Endodermal cell (in vitro differentiated cells): ENCODE measurements around the gene WSCD1. TPM values are rescaled to one million over a fixed set of nuclear protein-coding genes. Genes with fewer than 3 reads are reported as not detected.
A peak's percentile ranks its signal among the peaks of the same experiment; 100 is the strongest.

Source experiments
- DNase-seq: peaks from one replicate; pipeline ENCODE4 v3.0.0-alpha.2; 2017
- H3K27ac ChIP-seq: 2 replicates; pipeline ENCODE4 v1.5.1; 2013; ENCODE audit warnings: mild to moderate bottlenecking, low read depth, low read length, moderate library complexity
- H3K27me3 ChIP-seq: 2 replicates; pipeline ENCODE4 v1.6.1; 2013; ENCODE audit warnings: mild to moderate bottlenecking, low read length, moderate library complexity; ENCODE audit not compliant: insufficient read depth, control insufficient read depth, poor library complexity, severe bottlenecking
- H3K36me3 ChIP-seq: 2 replicates; pipeline ENCODE4 v1.7.0; 2013; ENCODE audit warnings: mild to moderate bottlenecking, low read length, moderate library complexity; ENCODE audit not compliant: control insufficient read depth, insufficient read depth
- H3K4me1 ChIP-seq: one replicate; pipeline ENCODE4 v1.7.0; 2013; ENCODE audit warnings: low read length; ENCODE audit not compliant: control insufficient read depth, insufficient read depth
- H3K4me3 ChIP-seq: 2 replicates; pipeline ENCODE4 v1.5.1; 2013; ENCODE audit warnings: mild to moderate bottlenecking, low read length, moderate library complexity
- H3K9ac ChIP-seq: 2 replicates; pipeline ENCODE4 v1.6.1; 2013; ENCODE audit warnings: mild to moderate bottlenecking, low read length, moderate library complexity; ENCODE audit not compliant: poor library complexity, severe bottlenecking; ENCODE audit errors: extremely low read depth
- H3K9me3 ChIP-seq: 2 replicates; pipeline ENCODE4 v1.6.1; 2013; ENCODE audit warnings: mild to moderate bottlenecking, low read length, moderate library complexity; ENCODE audit not compliant: control insufficient read depth
- H3K27ac Mint-ChIP-seq: 2 replicates; pipeline ENCODE4 v1.8.0; 2020; ENCODE audit warnings: mixed read lengths
- H3K27me3 Mint-ChIP-seq: 2 replicates; pipeline ENCODE4 v1.8.0; 2021; ENCODE audit warnings: mild to moderate bottlenecking, mixed read lengths; ENCODE audit not compliant: insufficient read depth
- H3K36me3 Mint-ChIP-seq: 2 replicates; pipeline ENCODE4 v1.8.0; 2020; ENCODE audit warnings: low read depth, mixed read lengths
- H3K4me1 Mint-ChIP-seq: 2 replicates; pipeline ENCODE4 v1.8.0; 2020; ENCODE audit warnings: mixed read lengths
- H3K4me3 Mint-ChIP-seq: 2 replicates; pipeline ENCODE4 v1.8.0; 2020; ENCODE audit warnings: mild to moderate bottlenecking, moderate library complexity, mixed read lengths
- H3K9me3 Mint-ChIP-seq: 2 replicates; pipeline ENCODE4 v1.8.0; 2020; ENCODE audit warnings: mild to moderate bottlenecking, mixed read lengths
- WGBS, 2 experiments: methylation state at CpG; one replicate each; pipeline versions ENCODE4 v1.1.5 to v1.1.7; 2013; ENCODE audit warnings: missing lambda C conversion rate in 2 of 2, mixed read lengths in 1 of 2; ENCODE audit not compliant: insufficient coverage in 1 of 2, insufficient read length in 1 of 2; 5-methylcytosine and 5-hydroxymethylcytosine counted together
- total RNA-seq, 2 donors: library from RNA; stranded (reverse); fragmentation: NEBNext Ultra II Directional in 1 of 2; extraction: Animal tissue kit (Norgen Biotek cat#: 25700) in 1 of 2; gene quantifications; 2 replicates in 1 of 2; 3 replicates in 1 of 2; pipeline ENCODE4 v1.2.1, GENCODE V29; 2021
- TF ChIP-seq, protein P1 (sequence below): fragments of 200-600 bp; sonication (generic); conservative IDR thresholded peaks from 2 replicates; pipeline ENCODE4 v1.5.0; 2021; ENCODE audit warnings: antibody characterized with exemption, mild to moderate bottlenecking

WSCD1 gene
- total RNA-seq, 2 donors from 2014 or later = 6.5 to 7.7 TPM

DNA sequence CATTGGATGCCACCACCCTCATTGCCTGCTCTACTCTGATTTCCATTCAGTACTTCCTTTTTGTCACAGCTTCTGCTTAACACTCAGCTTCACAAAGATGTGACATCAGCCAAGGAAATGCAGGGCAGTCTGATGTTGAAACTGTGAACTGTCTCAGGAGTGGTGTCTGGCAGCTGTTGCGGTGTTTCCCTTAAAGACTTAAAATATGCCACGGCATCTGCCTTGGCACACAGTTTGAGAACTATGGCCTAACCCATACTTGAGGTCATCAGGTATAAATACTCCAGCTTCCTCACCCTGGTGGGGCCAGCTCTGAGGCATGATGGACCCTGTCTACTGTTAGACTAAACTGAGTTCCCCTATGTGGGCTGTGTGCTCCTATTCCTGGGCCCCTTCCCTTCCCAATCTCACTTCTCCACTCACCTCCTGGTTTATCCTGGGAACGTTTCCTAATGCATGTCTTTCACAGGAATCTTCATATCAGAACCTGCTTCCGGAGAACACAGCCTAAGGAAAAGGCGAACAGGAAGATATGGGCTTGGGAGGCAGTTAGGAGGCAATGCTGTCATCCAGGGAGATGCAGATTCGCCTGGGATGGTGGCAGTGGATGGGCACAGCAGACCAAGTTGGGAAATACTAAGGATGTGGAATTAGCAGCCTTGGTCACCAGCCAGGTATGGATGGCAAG, 96.5 kb downstream of the WSCD1 start:
- peaks cover 13% of the 10 kb centered on the region for H3K27me3 ChIP-seq
- no peak overlapping the region for H3K4me3 ChIP-seq
- no peaks in the 10 kb centered on the region for H3K36me3 ChIP-seq
- H3K9me3 ChIP-seq = peaks cover 4% of the 10 kb centered on the region
- Mint-ChIP-seq H3K27me3 (peaks cover 48% of the 10 kb centered on the region), H3K4me1 (peaks cover 24% of the 10 kb centered on the region), H3K9me3 (peaks cover 7% of the 10 kb centered on the region), H3K36me3 (no peaks in the 10 kb centered on the region), H3K4me3 (no peak overlapping the region), H3K27ac (no peak overlapping the region)
- H3K4me1 ChIP-seq = peaks cover 9% of the 10 kb centered on the region
- 87 to 91% methylated on average over 3 to 6 of the region's 6 CpGs for WGBS, 2 experiments
- H3K9ac ChIP-seq = no peak overlapping the region
- DNase-seq = peak; percentile 39
- TF ChIP-seq, protein P1, sequence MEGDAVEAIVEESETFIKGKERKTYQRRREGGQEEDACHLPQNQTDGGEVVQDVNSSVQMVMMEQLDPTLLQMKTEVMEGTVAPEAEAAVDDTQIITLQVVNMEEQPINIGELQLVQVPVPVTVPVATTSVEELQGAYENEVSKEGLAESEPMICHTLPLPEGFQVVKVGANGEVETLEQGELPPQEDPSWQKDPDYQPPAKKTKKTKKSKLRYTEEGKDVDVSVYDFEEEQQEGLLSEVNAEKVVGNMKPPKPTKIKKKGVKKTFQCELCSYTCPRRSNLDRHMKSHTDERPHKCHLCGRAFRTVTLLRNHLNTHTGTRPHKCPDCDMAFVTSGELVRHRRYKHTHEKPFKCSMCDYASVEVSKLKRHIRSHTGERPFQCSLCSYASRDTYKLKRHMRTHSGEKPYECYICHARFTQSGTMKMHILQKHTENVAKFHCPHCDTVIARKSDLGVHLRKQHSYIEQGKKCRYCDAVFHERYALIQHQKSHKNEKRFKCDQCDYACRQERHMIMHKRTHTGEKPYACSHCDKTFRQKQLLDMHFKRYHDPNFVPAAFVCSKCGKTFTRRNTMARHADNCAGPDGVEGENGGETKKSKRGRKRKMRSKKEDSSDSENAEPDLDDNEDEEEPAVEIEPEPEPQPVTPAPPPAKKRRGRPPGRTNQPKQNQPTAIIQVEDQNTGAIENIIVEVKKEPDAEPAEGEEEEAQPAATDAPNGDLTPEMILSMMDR = no peak
- no peak overlapping the region for H3K27ac ChIP-seq

DNA sequence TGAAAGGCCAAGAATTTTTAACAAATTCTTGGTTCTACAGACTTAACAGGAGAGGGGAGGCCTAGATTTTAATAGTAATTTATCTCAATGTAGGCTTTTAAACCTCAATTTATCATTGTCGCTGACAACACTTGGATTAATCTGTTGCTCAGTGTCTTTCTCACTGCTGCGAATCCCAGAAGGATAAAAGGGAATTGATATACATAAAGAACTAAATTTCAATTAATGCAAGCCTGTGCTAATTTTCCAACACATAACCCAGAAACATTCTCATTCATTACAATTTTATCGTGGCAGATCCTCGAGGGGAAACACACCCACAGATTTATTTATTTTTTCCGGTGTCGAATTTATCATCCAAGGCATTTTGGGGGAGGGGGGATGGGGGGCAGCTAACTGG, 98.1 kb downstream of the WSCD1 start:
- Histone ChIP-seq H3K9me3 (peaks cover 4% of the 10 kb centered on the region), H3K4me3 (no peak overlapping the region), H3K36me3 (no peaks in the 10 kb centered on the region), H3K9ac (no peak overlapping the region), H3K27ac (no peak overlapping the region), H3K27me3 (peaks cover 13% of the 10 kb centered on the region), H3K4me1 (peaks cover 18% of the 10 kb centered on the region)
- 97 to 100% methylated on average over 2 to 5 of the region's 6 CpGs for WGBS, 2 experiments
- Mint-ChIP-seq H3K4me3 (no peak overlapping the region), H3K4me1 (peaks cover 29% of the 10 kb centered on the region), H3K27me3 (peaks cover 45% of the 10 kb centered on the region), H3K36me3 (no peaks in the 10 kb centered on the region), H3K27ac (no peak overlapping the region), H3K9me3 (peaks cover 7% of the 10 kb centered on the region)
- no peak for DNase-seq
- TF ChIP-seq, protein P1 = no peak

DNA sequence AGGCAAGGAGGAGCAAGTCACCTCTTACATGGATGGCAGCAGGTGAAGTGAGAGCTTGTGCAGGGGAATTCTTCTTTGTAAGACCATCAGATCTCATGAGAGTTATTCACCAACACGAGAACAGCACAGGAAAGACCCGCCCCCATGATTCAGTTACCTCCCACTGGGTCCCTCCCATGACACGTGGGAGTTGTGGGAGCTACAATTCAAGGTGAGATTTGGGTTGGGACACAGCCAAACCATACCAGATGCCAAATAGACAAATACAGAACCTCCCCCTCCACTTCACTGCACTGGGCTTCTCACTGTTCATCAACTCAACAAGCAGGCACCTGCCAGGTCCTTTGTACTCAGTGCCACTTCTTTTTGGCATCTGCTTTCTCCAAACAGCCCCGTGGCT, 100.2 kb downstream of the WSCD1 start:
- H3K4me1 ChIP-seq = peaks cover 25% of the 10 kb centered on the region
- no peaks in the 10 kb centered on the region for H3K36me3 ChIP-seq
- no peak overlapping the region for H3K27ac Mint-ChIP-seq
- peaks cover 7% of the 10 kb centered on the region for H3K9me3 Mint-ChIP-seq
- H3K27me3 Mint-ChIP-seq = peaks cover 38% of the 10 kb centered on the region
- TF ChIP-seq, protein P1 = no peak
- H3K27ac ChIP-seq = no peak overlapping the region
- no peak overlapping the region for H3K4me3 ChIP-seq
- peaks cover 35% of the 10 kb centered on the region for H3K4me1 Mint-ChIP-seq
- no peaks in the 10 kb centered on the region for H3K27me3 ChIP-seq
- DNase-seq = peak; percentile 26
- H3K36me3 Mint-ChIP-seq = no peaks in the 10 kb centered on the region
- H3K4me3 Mint-ChIP-seq = no peak overlapping the region
- H3K9ac ChIP-seq = no peak overlapping the region
- 98 to 100% methylated on average over 2 to 4 of the region's 4 CpGs for WGBS, 2 experiments
- peaks cover 4% of the 10 kb centered on the region for H3K9me3 ChIP-seq
